GM21367 (cell line): Measurements from ENCODE around the gene VWA8.
"Not testable (repeated sequence)": the region's sequence is repeated elsewhere in the genome, so short reads cannot be mapped to it uniquely, and the experiment has no call there.

Experiments used
- ATAC-seq: cut with Tn5 transposase; IDR thresholded peaks from one replicate; pipeline ENCODE4 v1.9.1; 2021; ENCODE audit not compliant: unreplicated experiment

VWA8 gene

GRCh38 chr13:41859565-41859964 lies 101.3 kb downstream of the VWA8 start:
- ATAC-seq = no peak

- ATAC-seq = no peak
Observed at GRCh38 chr13:41858780-41859179, 102.1 kb downstream of the VWA8 start.

- ATAC-seq = no peak
Observed at GRCh38 chr13:41854758-41855157, 106.2 kb downstream of the VWA8 start.

GRCh38 chr13:41851351-41851750 lies 109.6 kb downstream of the VWA8 start:
- ATAC-seq = no peak

GRCh38 chr13:41848435-41849255 lies 112.3 kb downstream of the VWA8 start:
- ATAC-seq = no peak

- ATAC-seq = no peak
Observed at GRCh38 chr13:41847216-41847615, 113.7 kb downstream of the VWA8 start.

GRCh38 chr13:41842036-41842620 lies 118.8 kb downstream of the VWA8 start:
- ATAC-seq = no peak

GRCh38 chr13:41837629-41838028 lies 123.3 kb downstream of the VWA8 start:
- ATAC-seq = no peak

- ATAC-seq = no peak
Observed at GRCh38 chr13:41835871-41836270, 125.0 kb downstream of the VWA8 start.

- ATAC-seq = not testable (repeated sequence)
Observed at GRCh38 chr13:41834697-41835096, 126.2 kb downstream of the VWA8 start.

- ATAC-seq = no peak
Observed at GRCh38 chr13:41833831-41834230, 127.1 kb downstream of the VWA8 start.

- ATAC-seq = no peak
Observed at GRCh38 chr13:41833201-41833600, 127.7 kb downstream of the VWA8 start.

- ATAC-seq = no peak
Observed at GRCh38 chr13:41827507-41828213, 133.2 kb downstream of the VWA8 start.

GRCh38 chr13:41825691-41826090 lies 135.2 kb downstream of the VWA8 start:
- no peak for ATAC-seq

GRCh38 chr13:41823476-41823875 lies 137.4 kb downstream of the VWA8 start:
- ATAC-seq = no peak

GRCh38 chr13:41822560-41822959 lies 138.3 kb downstream of the VWA8 start:
- ATAC-seq = no peak

GRCh38 chr13:41821238-41821594 lies 139.7 kb downstream of the VWA8 start:
- ATAC-seq = no peak

- ATAC-seq = no peak
Observed at GRCh38 chr13:41820581-41821237, 140.2 kb downstream of the VWA8 start.

GRCh38 chr13:41816057-41816456 lies 144.9 kb downstream of the VWA8 start:
- ATAC-seq = no peak

- ATAC-seq = no peak
Observed at GRCh38 chr13:41813426-41813825, 147.5 kb downstream of the VWA8 start.

- no peak for ATAC-seq
Observed at GRCh38 chr13:41812851-41813250, 148.1 kb downstream of the VWA8 start.

- ATAC-seq = no peak
Observed at GRCh38 chr13:41812237-41812636, 148.7 kb downstream of the VWA8 start.
